SIG-M5 treated with dmso at 0.1 percent for 504 hours (cell line): ENCODE results near the gene MRAP2.
"Not testable (repeated sequence)": the region's sequence is repeated elsewhere in the genome, so short reads cannot be mapped to it uniquely, and the experiment has no call there.

Experiments
- DNase-seq: peaks from one replicate; lab custom pipeline; 2025; ENCODE audit not compliant: unreplicated experiment; lab: John Stamatoyannopoulos, UW

MRAP2 gene

DNA sequence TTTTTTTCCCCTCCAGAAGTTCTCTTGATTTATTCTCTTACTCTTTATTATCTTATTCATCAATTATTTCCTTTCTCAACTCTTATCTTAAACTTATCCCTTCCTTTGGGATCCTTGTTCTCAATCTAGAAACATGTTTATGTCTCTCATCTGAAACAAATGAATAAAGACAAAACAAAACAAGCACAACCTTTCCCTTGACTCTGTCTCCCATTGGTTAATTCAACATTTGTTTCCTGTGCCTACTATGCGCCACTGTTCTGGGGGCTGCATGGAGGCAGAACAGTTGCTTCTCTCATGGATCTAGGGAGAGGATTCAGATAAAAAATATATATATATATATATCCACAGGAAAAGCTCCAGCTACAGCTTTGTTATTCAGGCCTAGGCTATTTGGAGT, 5.2 kb upstream of the MRAP2 start:
- no peak for DNase-seq

GRCh38 chr6:84032000-84032399, 1.6 kb upstream of the MRAP2 start:
- DNase-seq, result not testable (repeated sequence)

- DNase-seq, result no peak
Observed at GRCh38 chr6:84035484-84035883, 1.9 kb downstream of the MRAP2 start.

- DNase-seq, result no peak
Observed at GRCh38 chr6:84037425-84038089, 4.0 kb downstream of the MRAP2 start.

DNA sequence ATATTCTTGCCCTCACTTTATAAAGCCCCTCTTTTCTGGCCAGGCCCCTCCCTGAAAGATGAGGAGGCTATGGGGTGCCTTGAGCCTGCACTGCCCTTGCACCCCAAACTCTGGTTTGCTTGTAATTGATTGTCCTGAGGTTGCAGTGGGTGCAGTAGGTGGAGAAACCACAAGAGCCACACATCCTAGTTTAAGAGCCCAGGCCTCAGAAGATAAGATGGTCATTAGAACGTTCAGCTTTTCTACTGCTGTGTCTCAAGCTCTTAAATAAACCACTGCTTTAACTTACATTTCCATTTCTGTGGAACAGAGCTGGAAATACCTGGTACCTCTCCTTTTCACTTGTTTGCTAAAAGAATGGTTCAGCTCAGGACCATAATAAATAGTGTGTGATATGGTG, 9.0 kb downstream of the MRAP2 start:
- DNase-seq, result no peak

DNA sequence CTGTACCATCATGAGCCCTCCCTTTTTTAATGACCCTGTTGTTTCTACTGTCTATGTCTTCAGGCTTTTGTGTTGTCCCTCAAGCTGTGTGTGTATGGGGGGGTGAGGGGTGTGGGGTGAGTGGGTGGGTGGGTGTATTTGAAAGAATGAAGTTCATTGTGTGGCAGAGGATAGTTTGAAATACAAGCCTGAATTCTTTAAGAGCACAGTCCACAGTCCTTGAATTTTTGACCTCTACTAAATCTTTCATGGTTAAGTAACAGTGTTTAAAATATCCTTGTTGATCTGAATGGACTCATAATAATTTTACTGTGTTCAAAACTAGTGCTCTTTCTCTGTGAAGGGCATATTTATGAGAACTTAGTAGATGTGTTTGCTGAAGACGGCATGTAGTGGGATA, 10.0 kb downstream of the MRAP2 start:
- DNase-seq, result no peak

- no peak for DNase-seq
Observed at GRCh38 chr6:84046755-84047154, 13.2 kb downstream of the MRAP2 start.

- DNase-seq, result no peak
Observed at GRCh38 chr6:84048588-84048987, 15.0 kb downstream of the MRAP2 start.

- no peak for DNase-seq
Observed at GRCh38 chr6:84050408-84050807, 16.8 kb downstream of the MRAP2 start.

DNA sequence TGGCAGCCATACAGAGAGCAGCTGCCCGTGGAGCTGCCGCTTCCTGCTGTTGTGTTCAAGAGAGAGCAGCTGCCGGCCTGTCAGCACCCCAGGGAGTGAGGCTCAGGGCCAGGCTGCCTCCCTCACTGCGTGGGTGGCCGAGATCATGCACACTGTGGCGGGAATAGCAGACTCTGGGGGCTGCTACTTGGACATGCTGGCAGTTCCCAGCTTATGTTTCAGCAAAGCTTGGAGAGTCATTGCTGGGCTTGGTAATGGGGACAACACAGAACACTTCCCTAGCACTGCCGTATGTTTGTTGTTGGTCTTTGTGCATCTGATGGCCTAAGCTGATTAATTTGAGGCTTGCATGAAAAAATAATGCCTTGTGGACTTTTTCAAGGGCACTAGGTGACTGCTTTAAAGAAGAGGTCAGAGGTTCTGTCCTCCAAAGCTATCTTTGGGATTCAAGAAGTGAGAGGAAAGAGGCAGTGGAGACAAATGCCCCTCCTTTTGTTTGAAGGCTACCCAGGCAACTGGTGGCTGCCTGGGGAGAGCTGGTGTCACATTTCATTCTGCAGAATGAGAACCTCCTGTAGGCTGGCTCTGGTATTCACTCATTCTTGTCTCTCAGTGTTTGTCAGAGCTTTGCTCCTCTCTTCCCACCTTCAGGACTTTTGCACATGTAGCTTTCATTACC, 18.8 kb downstream of the MRAP2 start:
- peak; percentile 10 for DNase-seq

DNA sequence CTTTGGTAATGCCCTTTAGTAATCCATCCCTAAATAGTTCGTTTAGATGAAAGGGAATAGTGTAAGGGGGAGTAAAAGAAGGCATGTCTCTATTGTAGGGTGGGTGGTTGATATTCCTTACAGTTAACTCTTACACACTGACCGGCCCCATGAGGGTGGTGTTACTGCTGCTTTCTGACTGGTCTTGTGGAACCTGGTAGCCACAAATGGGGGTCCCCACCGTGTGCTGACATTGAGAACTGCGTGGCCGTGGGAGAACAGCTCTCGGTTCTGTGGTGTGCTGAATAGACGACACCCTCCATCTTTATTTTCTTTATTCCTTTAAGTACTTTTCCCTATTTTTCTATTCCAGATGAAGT, 19.3 kb downstream of the MRAP2 start:
- no peak for DNase-seq

DNA sequence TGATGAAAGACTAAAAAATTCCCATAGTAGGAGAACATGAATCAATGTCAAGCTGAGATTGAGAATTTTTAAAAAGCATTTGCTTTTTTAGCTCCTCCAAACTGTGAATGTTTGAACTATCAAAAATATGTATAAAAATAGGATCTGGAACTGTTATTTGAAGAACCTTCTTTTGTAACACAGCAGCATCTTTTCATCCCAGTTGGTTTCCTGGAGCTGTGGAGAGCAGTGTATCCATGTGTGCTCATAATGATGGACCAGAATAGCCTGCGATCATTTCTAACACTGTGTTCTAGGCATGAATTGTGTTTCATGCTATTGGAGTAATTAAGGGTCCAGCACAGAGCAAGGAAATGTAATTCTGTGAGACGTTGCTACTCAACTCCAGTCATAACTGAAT, 22.1 kb downstream of the MRAP2 start:
- DNase-seq, result no peak

DNA sequence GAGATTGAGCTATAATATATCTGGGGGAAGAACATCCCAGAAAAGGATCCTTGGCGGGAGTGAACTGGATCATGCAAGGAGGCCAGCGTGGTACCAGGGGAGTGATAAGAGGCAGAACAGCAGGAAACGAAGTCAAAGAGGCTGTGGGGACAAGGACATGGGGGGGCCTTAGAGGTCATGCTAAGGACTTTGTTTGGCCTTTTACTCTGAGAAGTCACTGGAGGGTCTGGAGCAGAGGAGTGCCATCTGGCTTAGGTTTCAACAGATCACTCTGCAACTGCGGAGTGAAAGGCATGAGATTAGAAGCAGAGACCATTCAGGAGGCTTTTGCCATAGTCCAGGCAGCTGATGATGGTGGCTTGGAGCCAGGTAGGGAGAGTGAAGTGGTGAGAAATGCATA, 24.3 kb downstream of the MRAP2 start:
- DNase-seq, result no peak

DNA sequence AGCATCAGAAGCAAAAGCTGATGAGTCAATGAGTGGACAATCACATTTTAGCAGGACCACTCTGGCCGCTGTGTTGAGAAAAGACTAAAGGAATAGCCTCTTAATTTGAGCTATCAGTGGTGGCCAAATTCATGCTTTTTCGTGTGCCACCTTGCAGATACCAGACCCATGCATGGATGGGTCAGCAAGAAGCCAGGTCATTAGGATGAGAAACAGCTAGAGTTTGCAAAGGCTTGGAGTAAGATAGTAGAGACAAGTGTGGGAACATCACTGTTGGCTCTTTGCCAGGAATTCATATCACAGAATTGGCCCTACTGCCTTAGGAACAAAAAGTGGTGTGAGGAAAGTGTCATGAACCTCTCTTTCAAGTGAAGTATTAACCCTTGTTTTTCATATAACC, 25.5 kb downstream of the MRAP2 start:
- DNase-seq, result no peak

DNA sequence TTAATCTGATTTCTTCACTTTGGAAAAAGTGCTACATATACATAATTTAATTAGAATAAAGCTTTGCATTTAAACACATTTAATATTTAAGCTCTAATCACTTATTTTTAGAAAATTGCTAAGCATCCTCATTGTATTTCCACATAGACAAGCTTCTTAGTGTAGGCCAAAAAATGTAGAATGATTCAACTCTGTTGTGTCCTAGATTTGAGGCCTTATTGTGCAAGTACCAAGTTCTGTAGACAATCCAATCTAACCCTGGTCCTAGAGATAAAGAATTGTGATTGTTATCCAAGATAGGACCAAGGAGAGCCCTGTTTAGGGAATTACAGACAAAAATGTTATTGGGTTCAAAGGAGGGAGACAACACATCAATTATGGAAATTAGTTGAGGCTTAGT, 27.6 kb downstream of the MRAP2 start:
- no peak for DNase-seq

GRCh38 chr6:84061613-84062398, 28.2 kb downstream of the MRAP2 start:
- no peak for DNase-seq

- no peak for DNase-seq
Observed at GRCh38 chr6:84062519-84063154, 29.1 kb downstream of the MRAP2 start.

DNA sequence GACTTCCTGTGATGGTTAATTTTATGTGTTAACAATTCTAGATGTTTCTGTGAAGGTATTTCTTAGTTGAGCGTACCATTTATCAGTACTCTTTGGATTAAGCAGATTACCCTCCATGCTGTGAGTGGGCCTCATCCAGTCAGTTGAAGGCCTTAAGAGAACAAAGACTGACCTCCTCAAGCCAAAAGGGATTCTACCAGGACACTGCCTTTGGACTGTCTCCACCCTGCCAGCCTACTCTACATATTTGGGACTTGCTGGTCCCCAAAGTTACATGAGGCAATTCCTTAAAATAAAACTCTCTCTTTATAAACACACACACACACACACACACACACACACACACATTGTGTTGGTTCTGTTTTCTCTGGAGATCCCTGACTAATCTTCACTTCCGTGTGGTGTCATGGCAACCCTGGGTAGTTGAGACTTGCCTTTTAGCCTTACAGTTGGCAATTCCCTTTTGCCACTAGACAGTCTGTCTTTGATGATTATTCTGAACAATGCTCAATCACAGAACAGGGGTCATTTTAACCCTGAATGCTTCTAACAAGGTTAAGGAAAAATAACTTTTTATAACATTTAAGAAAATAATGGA, 32.2 kb downstream of the MRAP2 start:
- DNase-seq, result no peak

DNA sequence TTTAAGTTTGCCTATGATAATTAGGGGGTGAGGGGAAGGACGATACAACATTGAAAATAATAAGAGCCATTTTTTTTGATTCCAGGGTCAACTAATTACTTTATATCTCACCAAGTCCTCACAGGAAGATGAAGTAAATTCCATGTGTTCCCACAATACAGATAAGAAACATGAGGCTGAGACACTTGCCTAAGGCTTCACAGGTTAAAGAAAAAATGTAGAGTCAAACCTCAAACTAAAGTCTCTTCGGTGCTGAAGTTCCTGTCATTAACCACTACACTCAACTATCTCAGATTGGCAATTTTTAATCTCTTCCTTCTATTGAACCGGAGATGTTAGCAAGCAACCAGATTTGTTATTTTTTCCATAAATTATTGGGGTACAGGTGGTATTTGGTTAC, 33.0 kb downstream of the MRAP2 start:
- no peak for DNase-seq

DNA sequence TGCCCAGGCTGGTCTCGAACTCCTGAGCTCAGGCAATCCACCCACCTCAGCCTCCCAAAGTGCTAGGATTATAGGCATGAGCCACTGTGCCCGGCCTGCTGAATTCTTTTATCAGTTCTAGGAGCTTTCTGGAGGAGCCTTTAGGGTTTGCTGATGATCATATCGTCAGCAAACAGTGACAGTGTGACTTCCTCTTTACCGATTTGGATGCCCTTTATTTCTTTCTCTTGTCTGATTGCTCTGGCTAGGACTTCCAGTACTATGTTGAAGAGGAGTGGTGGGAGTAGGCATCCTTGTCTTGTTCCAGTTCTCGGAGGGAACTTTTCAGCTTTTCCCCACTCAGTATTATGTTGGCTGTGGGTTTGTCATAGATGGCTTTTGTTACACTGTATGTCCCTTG, 35.3 kb downstream of the MRAP2 start:
- DNase-seq, result not testable (repeated sequence)

- DNase-seq, result no peak
Observed at GRCh38 chr6:84072442-84072997, 38.9 kb downstream of the MRAP2 start.
